Right atrium auricular region (tissue), 2 donors: ENCODE results near the gene CSF1R. TPM values are rescaled to one million over a fixed set of nuclear protein-coding genes. Genes with fewer than 3 reads are reported as not detected.

Experiments used
- DNase-seq: peaks from one replicate; pipeline ENCODE4 v3.0.0-alpha.2; 2019; ENCODE audit warnings: low spot score
- H3K27ac ChIP-seq, 2 donors: fragments of 200-600 bp; sonication (generic); 1 replicate in 1 of 2; 2 replicates in 1 of 2; pipeline ENCODE4 v1.5.1; 2016 to 2019
- H3K27me3 ChIP-seq, 2 donors: fragments of 200-600 bp; sonication (generic); one replicate each; pipeline versions ENCODE4 v1.5.1 to v1.6.0; 2017 to 2019
- H3K36me3 ChIP-seq: fragments of 200-600 bp; sonication (generic); one replicate; pipeline ENCODE4 v1.5.1; 2016
- H3K4me1 ChIP-seq, 2 donors: fragments of 200-600 bp; sonication (generic); one replicate each; pipeline versions ENCODE4 v1.5.1 to v1.6.0; 2017 to 2019
- H3K4me3 ChIP-seq, 2 donors: fragments of 200-600 bp; sonication (generic); 1 replicate in 1 of 2; 2 replicates in 1 of 2; pipeline ENCODE4 v1.5.1; 2017 to 2019; ENCODE audit warnings: mild to moderate bottlenecking in 1 of 2, moderate library complexity in 1 of 2
- H3K9me3 ChIP-seq, 2 donors: fragments of 200-600 bp; sonication (generic); one replicate each; pipeline ENCODE4 v1.5.1; 2019
- total RNA-seq, 2 donors: library from RNA; depleted of rRNA; stranded (reverse); fragments of >200 nt; gene quantifications; one replicate each; pipeline ENCODE4 v1.1.0, GENCODE V29; 2016
- TF ChIP-seq, protein P1 (sequence below), 2 donors: fragments of 200-600 bp; sonication (generic); IDR thresholded peaks; one replicate each; pipeline ENCODE4 v1.5.1; 2019; ENCODE audit warnings: antibody characterized with exemption in 2 of 2

The CSF1R gene
- 10 to 100 TPM; 11.2 to 24.6 TPM for total RNA-seq

DNA sequence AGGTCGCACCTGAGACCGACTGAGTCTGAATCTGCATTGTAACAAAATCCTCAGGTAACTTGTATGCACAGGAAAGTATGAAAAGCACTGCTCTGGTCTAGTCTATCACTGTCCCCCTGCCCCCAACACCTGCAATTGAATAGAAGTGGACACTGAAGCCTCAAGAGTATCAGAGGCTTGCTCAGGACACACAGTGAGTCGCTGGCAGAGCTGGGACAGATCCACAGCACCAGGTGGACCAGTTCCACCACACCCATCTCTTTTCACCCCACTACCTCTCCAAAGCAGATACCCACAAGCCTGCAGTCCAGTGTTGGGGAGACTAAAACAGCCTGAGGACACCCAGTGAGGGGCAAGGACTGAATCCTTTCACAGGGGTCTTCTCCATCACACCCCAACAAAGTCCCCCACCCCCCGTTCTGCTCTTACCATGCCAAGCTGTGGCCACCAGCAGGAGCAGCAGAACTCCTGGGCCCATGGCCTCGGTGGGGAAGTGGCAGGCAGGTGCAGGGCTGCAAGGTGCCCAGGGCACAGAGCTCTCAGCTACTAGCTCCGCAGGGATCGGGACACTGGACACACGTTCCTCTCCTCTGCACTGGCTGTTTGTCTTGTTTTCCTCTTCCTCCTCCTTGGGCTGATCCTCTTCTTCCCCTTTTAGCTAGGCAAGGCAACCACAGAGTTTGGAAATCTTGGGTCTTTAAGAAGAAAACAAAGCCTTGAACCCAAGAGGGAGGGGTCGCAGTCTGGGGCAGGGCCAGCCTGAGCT is at the start of gene CSF1R:
Gene CSF1R (minus strand): TSS at position 605 of the 766 bp plus-strand sequence. CDS start 127 bp downstream, at position 478.
- Histone ChIP-seq H3K4me1 (peaks cover 0 to 9% of the 10 kb centered on the region in 2 donors), H3K27ac (no peak within 1 kb of the TSS), H3K27me3 (no peaks in the 10 kb centered on the region), H3K36me3 (no peaks in the 10 kb centered on the region), H3K4me3 (peak within 1 kb of the TSS; percentile 21 to 30), H3K9me3 (no peaks in the 10 kb centered on the region)
- peak; percentile 57 for DNase-seq
- TF ChIP-seq, protein P1, sequence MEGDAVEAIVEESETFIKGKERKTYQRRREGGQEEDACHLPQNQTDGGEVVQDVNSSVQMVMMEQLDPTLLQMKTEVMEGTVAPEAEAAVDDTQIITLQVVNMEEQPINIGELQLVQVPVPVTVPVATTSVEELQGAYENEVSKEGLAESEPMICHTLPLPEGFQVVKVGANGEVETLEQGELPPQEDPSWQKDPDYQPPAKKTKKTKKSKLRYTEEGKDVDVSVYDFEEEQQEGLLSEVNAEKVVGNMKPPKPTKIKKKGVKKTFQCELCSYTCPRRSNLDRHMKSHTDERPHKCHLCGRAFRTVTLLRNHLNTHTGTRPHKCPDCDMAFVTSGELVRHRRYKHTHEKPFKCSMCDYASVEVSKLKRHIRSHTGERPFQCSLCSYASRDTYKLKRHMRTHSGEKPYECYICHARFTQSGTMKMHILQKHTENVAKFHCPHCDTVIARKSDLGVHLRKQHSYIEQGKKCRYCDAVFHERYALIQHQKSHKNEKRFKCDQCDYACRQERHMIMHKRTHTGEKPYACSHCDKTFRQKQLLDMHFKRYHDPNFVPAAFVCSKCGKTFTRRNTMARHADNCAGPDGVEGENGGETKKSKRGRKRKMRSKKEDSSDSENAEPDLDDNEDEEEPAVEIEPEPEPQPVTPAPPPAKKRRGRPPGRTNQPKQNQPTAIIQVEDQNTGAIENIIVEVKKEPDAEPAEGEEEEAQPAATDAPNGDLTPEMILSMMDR (IDR thresholded peaks at IDR 0.05) = no peak

DNA sequence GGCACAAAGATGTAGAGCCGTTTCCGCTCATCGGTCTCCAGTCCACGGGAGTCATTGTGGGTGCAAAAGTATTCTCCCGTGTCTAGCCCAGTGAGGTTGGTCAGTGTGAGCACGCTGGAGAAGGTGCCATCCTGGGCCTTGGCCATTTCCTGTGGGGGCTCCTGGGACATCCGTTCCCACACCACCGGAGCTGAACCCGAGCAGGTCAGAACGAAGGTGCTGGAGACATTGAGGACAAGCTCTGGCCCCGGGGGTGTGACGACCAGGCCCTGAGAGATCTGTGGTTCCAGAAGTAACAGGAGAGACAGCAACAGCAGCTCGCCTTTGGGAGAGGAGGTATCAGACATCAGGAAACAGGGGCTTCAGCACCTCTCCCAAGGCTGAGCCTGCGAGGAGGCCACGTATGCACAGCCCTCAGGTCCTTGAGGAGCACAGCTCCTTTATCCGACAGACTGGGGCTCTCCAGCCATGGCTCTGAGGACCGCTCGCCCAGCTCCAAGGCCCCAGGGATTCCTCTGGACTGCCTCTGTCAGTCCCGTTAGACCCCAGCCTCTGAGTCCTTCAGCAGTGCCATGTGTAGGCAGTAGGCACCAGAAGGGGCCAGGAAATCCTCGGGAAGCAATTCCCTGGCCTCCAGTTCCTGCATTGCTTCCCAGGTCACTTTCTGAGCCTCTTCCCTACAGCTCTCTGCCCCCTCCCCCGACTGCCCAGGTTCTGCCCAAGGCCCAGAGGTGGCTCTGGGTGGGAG is 49.4 kb upstream of the CSF1R start:
- H3K4me3 ChIP-seq = no peak overlapping the region
- no peak for DNase-seq
- H3K4me1 ChIP-seq = peaks cover 0 to 75% of the 10 kb centered on the region in 2 donors
- H3K27ac ChIP-seq = peak overlapping the region; percentile 78 to 82
- peaks cover 18% of the 10 kb centered on the region for H3K36me3 ChIP-seq
- H3K9me3 ChIP-seq = no peaks in the 10 kb centered on the region
- no peaks in the 10 kb centered on the region for H3K27me3 ChIP-seq
- TF ChIP-seq, protein P1 (IDR thresholded peaks at IDR 0.05) = no peak

DNA sequence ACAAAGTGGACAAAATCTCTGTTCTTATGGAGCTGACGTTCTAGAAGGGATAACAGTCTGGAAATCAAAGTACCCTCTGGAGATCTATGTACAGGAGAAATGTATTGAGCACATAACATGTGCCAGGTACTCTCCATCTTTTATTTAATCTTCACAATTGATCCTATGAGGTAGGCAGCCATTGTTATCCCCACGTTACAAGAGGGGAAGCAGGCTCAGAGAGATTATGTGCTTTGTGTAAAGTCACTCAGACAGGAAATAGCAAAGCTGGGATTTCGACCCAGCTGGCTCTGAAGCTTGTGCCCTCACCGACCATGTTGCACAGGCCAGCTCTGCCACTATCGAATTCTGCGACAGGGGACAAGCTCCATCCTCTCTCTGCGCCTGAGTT is 47.8 kb upstream of the CSF1R start:
- H3K9me3 ChIP-seq = no peaks in the 10 kb centered on the region
- peaks cover 24% of the 10 kb centered on the region for H3K36me3 ChIP-seq
- TF ChIP-seq, protein P1 (IDR thresholded peaks at IDR 0.05) = no peak
- H3K27ac ChIP-seq = peak overlapping the region in 1 of 2 donors; percentile 78
- H3K4me1 ChIP-seq = peaks cover 0 to 76% of the 10 kb centered on the region in 2 donors
- DNase-seq = no peak
- H3K27me3 ChIP-seq = no peaks in the 10 kb centered on the region
- no peak overlapping the region for H3K4me3 ChIP-seq

DNA sequence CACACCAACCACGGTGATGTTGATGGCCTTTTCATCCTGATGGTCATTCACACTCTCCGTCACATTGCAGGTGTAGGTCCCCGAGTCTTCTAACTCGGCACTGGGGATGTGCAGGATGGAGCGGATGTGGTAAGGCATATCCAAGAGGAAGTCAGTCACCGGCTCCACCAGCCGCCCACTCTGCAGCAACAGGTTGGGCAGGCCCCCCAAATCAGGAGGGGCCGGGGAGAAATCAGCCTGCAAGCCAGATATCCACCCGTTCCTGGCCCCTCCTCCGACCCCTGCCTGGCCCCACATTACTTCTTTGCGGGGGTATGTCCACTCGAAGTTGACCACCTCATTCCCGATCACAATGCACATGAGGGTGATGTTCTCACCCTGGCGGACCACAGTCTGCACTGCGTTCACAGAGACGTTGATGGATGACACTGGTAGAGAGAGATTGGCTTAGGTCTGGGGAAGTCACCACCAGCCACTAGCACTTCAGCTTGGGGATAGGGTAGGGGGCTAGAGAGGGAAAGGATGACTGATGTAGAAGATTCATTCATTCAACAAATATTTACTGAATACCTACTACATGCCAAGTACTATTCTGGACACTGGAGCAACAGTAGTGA is 47.3 kb upstream of the CSF1R start:
- peaks cover 29% of the 10 kb centered on the region for H3K36me3 ChIP-seq
- H3K4me1 ChIP-seq = peaks cover 0 to 71% of the 10 kb centered on the region in 2 donors
- no peak for DNase-seq

GRCh38 chr5:150132740-150133139 is 46.4 kb upstream of the CSF1R start:
- DNase-seq = no peak
- peak overlapping the region; percentile 12 to 78 for H3K27ac ChIP-seq
- H3K36me3 ChIP-seq = peaks cover 34% of the 10 kb centered on the region
- peaks cover 0 to 62% of the 10 kb centered on the region in 2 donors for H3K4me1 ChIP-seq
- TF ChIP-seq, protein P1 (IDR thresholded peaks at IDR 0.05) = no peak
- no peak overlapping the region for H3K4me3 ChIP-seq
- no peaks in the 10 kb centered on the region for H3K27me3 ChIP-seq
- no peaks in the 10 kb centered on the region for H3K9me3 ChIP-seq

More for the DNA sequence above, 47.3 kb upstream of the CSF1R start:
- no peaks in the 10 kb centered on the region for H3K9me3 ChIP-seq
- peak overlapping the region in 1 of 2 donors; percentile 78 for H3K27ac ChIP-seq
- TF ChIP-seq, protein P1 (IDR thresholded peaks at IDR 0.05) = no peak
- H3K27me3 ChIP-seq = no peaks in the 10 kb centered on the region
- no peak overlapping the region for H3K4me3 ChIP-seq
